SHP77 (cell line): ENCODE measurements around the gene PLCL2.
A peak's percentile ranks its signal among the peaks of the same experiment; 100 is the strongest.

ENCODE experiments used
- DNase-seq, 2 experiments: peaks; one replicate each; lab custom pipeline; 2025; lab: John Stamatoyannopoulos, UW

Gene PLCL2

DNA sequence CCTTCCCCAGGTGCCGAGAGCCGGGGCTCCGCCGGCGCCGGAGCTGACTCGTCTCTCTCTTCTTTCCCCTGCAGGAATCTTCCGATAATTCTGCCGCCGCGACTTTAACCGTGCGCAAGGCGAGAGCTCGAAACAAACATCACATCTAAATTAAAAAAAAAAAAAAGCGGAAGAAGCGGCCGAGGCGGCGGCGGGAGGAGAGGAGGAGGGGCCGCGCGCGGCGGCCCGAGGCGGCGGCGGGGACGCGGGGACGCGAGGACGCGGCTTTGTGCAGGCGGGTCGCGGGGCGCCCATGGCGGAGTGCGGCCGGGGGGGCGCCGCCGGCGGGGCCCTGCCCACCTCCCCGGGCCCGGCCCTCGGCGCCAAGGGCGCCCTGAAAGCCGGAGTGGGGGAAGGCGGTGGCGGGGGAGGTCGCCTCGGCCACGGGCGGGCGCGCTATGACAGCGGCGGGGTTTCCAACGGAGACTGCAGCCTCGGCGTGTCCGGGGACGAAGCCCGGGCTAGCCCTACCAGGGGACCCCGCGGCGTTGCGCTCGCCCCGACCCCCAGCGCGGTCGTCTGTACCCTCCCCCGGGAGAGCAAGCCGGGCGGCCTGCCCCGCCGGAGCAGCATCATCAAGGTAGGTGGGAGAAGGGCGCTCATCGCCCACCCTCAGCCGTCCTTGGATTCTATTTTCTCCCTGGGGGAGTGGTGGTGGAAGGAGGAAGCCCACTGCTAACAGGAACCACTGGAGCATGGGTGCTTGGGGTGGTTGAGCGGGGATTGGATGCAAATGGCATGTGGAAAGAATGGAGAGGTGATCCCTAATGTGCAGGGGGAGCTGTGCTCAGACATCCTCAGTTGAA, at the start of gene PLCL2:
TSS of gene PLCL2 (plus strand) at position 208 of the 845 bp plus-strand sequence. CDS start at position 293, 85 bp downstream.
- peak in 1 of 2 experiments; percentile 6 for DNase-seq

- no peak for DNase-seq
These were observed 48.1 kb upstream of the PLCL2 start for GRCh38 chr3:16836505-16837237.

DNA sequence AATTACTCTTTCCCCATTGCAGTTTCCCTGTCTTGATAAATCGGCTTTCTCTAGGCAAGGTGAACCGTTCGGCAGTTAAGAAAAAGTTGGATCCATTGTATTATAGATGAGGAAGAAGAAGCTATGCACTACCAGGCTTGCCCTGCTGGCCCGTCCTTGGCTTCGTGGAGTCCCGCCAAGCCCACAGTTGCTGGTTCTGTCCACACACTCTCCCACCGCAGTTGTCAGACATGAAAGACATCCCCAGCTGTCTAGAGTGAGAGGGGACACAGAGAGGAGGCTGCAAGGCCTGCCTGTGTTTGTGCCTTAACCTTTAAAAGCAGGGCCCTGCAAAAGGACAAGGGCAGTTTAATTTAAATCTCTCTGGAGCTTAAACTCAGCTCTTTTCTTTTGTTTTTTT, 47.2 kb upstream of the PLCL2 start:
- DNase-seq: no peak

- peak; percentile 25 to 29 for DNase-seq
These were observed 46.2 kb upstream of the PLCL2 start for GRCh38 chr3:16838561-16838960.

GRCh38 chr3:16839271-16840100, 45.3 kb upstream of the PLCL2 start:
- no peak for DNase-seq

DNA sequence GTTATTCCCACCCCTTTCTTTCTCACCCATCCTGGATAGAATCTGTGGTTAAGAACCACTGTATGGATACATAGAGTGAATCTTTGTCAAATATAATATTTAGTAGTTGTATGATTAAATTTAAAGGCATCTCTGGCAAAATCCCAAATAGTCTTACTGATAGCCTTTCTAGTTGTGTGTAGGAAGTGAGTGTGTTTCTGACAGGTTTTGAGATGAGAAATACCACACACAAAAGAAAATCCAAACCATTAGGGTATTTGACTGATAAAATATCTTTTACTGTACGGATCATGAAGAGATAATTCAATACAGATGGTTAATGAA, 44.7 kb upstream of the PLCL2 start:
- DNase-seq: no peak

GRCh38 chr3:16841041-16841753, 43.6 kb upstream of the PLCL2 start:
- no peak for DNase-seq

GRCh38 chr3:16841904-16842271, 42.9 kb upstream of the PLCL2 start:
- DNase-seq: no peak

- DNase-seq: peak; percentile 20 to 46
These were observed 42.2 kb upstream of the PLCL2 start for GRCh38 chr3:16842272-16843270.

DNA sequence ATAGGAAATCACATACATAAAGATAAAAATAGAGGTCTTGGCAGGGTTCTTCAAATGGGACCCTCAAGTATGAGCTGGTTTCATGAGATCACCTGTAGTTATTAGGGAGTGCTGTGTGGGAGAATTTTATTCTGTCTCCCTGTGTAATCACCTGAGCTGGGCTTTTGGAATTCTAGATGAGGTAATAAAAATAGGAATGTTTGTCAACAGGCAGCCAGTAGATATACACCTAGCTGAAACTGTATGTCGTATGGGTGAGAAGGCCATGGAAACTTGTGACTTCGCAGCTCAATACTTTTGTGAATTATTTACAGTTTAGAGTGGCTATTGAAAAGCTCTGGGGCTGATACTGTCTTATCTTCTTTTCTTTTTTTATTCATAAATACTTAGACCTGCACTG, 40.5 kb upstream of the PLCL2 start:
- no peak for DNase-seq

GRCh38 chr3:16844791-16845190, 40.0 kb upstream of the PLCL2 start:
- DNase-seq: no peak

DNA sequence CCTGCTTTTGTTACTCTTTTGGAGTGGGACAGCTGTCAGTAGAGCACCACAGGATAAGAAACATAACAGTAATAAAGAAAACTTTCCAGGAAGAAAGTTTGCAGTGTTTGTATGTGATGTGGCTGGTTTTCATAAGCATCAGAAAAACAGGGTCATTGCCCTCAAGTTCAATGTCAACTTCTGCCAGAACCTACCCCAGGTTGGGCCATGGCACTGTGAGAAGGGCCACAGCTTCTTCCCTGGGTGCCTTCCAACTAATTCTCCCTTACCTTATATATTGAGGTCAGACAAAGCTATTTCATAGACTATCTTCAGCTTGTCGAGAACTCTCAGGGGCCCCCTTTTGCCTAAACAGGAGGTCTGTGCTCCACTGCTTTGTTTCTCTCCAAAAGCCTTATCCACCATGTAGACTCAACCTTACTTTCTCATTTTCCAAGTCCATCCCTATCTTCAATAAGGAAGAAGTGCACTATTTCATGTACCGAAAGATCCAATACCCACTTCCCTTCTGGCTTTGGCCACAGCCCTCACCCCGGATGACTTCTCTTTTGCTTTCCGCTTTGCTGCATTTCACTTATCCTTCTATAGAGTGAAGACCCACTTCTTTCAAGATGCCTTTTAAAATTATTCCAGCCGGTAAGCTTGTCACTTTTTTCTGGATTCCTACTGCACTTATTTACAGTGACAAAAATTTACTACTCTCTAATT, 38.2 kb upstream of the PLCL2 start:
- DNase-seq: no peak

DNA sequence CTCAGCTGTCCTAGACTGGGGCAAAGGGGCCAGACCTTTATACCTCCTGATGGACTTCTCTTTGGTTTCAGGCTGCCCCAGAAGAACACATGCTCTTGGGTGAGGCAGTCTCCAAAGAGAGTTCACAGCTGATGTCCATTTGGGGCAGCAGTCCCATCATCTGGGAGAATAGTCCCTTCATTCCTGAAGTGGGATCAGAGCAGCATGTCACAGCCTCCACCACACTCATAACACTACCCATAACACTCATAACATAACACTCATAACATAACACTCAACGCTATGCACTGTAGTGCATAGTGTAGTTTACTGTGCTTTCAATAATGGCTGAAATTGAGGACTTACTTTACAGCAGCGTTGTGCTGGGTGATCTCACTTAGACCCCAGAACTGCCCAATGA, 36.7 kb upstream of the PLCL2 start:
- no peak for DNase-seq

- DNase-seq: peak; percentile 37 to 79
These were observed 35.5 kb upstream of the PLCL2 start for GRCh38 chr3:16849229-16849628.

GRCh38 chr3:16849795-16850194, 35.0 kb upstream of the PLCL2 start:
- no peak for DNase-seq

DNA sequence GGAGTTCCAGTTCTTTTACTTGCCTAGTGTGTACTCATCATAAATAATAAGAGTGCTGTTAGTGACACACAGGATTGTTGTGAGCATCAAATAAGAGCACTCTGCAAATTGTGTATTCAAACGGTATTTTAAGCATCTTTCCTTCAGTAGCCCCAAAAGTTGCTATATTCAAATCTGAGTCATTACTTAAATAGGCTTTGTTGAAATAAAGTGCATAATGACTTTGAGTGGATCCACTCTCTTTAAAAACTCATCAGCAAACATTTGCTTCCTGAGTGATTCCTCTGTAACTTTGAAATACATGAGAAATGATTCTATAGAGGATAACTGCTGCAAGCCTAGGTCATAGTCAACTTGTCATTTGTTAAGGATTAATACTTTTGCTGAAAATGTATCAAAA, 29.3 kb upstream of the PLCL2 start:
- no peak for DNase-seq

- DNase-seq: no peak
These were observed 24.5 kb upstream of the PLCL2 start for GRCh38 chr3:16860234-16860633.

- no peak for DNase-seq
These were observed 23.3 kb upstream of the PLCL2 start for GRCh38 chr3:16861432-16861831.

DNA sequence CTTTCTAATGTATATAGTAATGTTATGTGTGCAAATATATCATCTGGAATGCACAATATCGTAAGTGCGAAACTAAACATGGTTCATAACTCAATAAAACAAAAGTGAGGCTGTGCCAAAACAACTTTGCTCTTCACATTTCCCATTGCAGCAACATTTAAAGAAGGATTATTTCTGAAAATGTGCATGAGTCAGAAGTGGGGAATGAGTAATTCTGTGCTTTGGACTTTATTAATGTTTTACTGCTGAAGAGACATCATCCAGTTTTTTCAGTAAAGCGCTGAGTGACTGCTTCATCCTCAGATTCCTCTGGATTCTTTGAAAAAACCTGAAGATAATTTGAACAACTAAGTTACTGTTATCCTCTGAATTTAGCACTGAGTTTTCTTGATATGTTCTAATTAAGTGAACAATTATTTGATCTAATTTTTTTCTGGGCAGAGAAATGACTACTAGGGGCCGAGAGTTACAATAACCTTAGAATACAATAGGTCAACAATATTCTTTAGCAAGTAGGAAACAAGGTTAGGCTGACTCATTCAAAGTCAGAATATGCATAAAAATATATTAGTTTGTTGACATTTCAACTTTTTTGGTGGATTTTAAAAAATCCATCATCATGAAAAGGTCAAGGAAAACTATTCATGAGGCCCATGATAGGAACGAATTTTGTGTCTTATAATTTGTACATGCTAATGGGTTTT, 20.0 kb upstream of the PLCL2 start:
- DNase-seq: no peak
